Stimulated activated CD8-positive, alpha-beta memory T cell treated with anti-CD3 and anti-CD28 coated beads, Interleukin-4, amount 100 ng/mL, for 1 hour (primary cell): ENCODE measurements around the gene CDK18.

ENCODE experiments used
- DNase-seq, 2 donors: peaks; one replicate each; pipeline ENCODE4 v3.0.0-alpha.2; 2020; ENCODE audit warnings: low read depth in 2 of 2, low spot score in 1 of 2

CDK18 gene

GRCh38 chr1:205521686-205522085, 17.2 kb downstream of the CDK18 start:
- no peak for DNase-seq

- no peak for DNase-seq
Observed at GRCh38 chr1:205522692-205523091, 18.2 kb downstream of the CDK18 start.

GRCh38 chr1:205523261-205523890, 18.9 kb downstream of the CDK18 start:
- no peak for DNase-seq

GRCh38 chr1:205523891-205524793, 19.7 kb downstream of the CDK18 start:
- peak; percentile 35 to 40 for DNase-seq

DNA sequence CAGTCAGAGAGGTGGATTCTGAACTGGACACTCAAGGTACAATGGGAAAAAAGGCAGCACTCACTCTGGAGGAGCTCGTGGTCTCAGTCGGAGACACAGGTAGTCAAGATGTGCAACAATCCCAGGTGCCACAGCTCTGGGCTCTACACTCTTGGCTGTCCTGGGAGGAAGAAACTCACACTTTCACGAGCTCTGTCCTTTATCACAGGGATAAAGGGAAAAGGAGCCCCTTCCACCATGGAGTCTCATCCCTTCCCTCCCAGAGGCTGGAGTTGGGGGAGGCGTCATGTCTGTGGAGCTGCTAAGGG, 20.3 kb downstream of the CDK18 start:
- no peak for DNase-seq

- DNase-seq = no peak
Observed at GRCh38 chr1:205525495-205526285, 21.2 kb downstream of the CDK18 start.

- DNase-seq = no peak
Observed at GRCh38 chr1:205526431-205526830, 22.0 kb downstream of the CDK18 start.

- DNase-seq = no peak
Observed at GRCh38 chr1:205527931-205528330, 23.5 kb downstream of the CDK18 start.

DNA sequence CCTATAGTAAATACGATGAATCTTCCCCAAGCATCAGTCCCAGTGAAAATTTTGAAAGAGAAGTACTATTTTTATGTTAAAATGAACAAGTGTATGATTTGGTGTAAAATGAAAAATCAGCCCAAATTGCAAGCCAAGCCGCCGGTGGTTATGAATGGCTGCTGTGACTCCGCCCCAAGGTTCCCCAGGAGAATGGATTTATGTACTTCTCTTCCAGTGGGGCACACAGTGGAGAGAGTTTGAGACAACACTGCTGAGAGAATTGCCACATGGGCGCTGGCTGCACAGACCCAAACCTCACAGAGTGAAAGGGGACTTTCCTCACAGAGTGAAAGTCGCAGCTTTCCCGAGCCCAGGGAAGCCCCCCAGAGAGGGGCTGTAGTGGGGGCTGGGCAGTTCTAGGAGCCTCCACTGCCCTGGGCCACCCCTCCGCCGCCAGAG, 24.0 kb downstream of the CDK18 start:
- DNase-seq = no peak

DNA sequence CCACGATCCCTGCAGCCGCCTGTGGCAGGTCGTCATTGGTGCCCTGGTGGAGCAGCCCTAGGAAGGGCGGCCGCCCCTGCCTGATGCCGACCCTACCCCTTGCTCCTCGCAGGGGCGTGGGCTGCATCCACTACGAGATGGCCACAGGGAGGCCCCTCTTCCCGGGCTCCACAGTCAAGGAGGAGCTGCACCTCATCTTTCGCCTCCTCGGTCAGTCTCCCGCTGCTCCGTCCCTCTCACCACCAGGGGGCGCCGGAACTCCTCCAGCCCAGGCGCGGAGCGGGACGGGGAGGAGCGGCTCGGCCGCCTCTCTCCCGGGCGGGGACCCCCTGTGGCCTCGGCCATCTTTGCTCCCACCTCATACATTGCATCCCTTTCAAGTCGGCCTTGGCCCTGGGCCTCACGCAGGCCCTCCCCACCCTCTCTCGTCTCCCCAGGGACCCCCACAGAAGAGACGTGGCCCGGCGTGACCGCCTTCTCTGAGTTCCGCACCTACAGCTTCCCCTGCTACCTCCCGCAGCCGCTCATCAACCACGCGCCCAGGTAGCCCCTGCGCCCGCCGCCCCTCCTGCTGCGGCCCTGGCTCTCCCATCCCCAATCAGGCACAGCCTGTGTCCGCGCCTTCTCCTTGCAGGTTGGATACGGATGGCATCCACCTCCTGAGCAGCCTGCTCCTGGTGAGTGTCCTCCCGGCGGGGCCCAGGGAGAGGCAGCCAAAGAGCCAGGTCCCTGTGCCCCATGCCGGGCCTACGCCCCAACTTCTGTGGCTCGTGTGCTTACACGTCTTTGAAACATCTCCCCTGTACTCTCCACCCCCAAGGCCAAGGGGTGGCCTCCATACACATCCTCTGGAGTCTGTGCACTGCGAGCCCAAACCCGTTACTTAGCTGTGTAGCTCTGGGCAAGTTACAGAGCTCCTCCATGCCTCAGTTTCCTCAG, 24.7 kb downstream of the CDK18 start:
- peak; percentile 72 to 74 for DNase-seq

DNA sequence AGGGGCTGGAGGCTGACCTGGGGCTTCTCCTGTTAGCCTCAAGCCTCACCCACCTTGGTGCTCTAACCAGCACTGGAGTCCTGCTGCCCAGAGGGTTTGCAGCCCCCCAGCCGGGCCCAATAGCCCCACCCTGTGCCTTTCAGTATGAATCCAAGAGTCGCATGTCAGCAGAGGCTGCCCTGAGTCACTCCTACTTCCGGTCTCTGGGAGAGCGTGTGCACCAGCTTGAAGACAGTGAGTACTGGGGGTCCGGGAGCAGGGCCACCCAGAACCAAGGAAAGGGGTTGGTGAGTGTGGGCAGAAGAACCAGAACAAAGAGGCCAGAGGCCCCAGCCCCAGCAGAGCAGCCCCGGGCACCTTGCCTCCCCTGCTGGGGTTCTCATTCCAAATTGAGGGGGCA, 25.6 kb downstream of the CDK18 start:
- no peak for DNase-seq

- DNase-seq = no peak
Observed at GRCh38 chr1:205531191-205532025, 26.9 kb downstream of the CDK18 start.

DNA sequence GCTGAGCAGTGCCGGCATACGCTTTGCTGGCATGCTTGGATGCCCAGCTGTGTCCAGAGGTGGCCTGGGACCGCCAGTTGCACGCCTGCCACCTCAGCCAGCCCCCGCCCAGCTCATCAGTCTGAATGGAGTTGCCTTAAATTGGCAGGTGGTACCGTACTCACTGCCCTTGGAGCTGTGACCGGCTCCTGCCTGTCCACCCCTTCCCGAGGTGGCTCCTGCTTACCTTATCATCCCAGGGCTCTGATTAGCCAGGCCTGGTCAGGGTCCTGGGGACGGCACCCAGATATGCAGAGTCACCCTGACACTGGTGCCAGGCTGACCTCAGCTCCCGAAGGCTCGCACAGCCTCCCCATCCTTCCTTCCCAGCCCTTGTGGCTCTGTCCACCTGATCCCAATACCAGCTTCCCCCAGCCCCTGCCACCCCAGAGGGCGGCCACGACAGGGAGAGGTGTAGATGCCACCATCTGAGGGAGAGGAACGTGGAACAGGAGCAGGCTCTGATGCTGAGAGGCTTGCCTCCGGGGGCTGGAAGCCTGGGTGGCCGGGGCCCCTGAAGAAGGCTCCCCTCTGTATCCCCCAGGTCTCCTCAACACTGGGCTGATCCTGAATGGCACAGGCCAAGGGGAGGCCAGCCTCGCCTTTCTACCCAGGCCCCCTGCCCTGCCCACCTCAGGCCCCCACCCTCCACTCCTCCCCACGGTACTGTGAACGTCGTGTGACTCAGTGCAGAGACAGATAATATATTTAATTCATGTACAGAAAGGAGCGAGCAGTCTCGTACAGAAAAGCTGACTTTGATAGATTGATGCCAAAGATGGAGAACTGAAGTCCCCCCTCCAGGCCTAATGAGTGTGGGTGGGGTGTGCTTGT, 27.8 kb downstream of the CDK18 start:
- DNase-seq = no peak

DNA sequence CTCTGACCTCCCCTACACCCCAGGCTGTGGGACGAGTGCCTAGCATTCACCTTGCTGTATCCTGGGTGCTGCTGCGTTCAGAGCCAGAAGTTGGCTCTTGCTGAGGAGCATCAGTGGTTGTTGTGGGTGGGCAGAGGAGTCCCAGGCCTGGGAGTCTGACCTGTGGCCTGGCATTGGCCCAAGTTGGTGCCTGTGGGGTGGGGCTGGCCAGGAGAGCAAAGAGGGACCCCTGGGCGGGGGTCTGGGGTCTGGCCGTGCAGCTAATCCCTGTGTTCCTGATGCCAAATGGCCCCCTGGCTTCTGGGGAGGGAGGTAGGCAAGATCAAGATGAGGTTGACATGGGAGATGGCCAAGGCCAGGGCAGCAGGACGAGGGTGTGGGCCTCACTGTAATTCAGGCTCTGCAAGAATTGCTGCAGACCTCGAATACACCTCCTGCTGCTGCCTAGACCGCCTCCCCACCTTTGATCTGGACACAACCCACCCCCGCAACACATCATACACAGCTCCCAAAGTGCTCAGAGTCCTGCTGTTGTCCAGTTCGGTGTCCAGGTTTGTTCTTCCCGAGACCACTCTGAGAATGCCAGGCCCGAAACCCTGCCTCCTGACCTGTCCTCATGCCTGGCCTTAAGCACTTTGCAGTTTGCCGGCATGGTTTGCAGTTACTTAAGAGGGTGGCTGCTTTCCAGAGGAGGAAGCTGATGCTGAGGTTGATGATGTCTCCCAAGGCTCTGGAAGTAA, 28.7 kb downstream of the CDK18 start:
- DNase-seq = no peak

DNA sequence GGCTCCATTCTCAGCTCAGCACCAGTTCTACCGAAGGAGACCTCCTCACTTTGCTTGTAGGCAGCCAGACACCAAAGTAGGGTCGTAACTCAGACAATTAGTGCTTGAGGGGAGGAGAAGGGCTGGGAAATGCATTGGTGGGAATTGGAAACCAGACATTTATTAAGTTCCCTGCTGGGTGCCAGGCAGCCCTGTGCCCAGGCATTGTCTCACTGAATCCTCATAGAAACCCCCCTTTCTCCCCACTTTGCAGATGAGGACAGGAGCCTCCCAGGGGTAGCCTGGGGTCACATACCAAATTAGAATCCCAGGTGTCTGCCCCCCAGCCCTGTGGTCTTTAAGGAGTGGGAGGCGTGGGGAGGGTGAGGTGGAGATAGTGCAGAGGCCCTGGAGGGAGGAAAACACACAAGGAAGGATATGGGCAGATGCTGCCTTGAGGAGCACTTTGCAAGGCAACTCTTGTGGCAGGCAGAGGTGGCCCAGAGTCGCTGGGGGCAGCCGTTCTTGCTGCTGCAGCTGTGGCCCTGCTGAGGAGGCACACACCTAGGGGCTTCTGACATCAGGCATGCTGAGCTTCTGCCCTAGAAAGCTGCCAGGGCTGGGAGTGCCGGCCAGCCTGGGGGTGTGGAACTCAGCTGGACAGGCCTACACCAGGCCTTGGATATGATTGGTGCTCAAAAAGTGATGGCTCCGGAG, 29.4 kb downstream of the CDK18 start:
- no peak for DNase-seq

GRCh38 chr1:205534444-205534985, 30.0 kb downstream of the CDK18 start:
- no peak for DNase-seq

DNA sequence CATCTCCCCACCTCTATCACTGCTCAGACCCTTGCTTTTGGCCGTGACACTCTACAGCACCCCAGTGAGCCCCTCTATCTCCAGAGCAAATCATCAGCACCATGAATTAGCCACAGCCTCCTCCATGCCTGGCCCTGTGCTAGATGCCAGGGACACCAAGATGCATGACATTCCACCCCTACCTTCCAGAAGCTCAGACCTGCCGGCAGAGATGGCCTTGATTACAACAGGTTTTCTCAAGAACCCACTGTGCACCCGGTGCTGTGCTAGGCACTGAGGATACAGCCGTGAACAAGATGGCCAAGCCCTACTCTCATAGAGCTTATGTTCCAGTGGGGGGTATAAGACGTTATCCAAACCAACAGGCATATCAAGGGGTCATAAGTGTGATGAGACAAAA, 30.6 kb downstream of the CDK18 start:
- no peak for DNase-seq
